ENCODE results near the gene MKI67.
A peak's percentile ranks its signal among the peaks of the same experiment; 100 is the strongest.
"Not testable (repeated sequence)": the region's sequence is repeated elsewhere in the genome, so short reads cannot be mapped to it uniquely, and the experiment has no call there.

Gene MKI67

GRCh38 chr10:128147669-128148068 is 21.4 kb upstream of the MKI67 start:
- no peak overlapping the region for H3K4me3 ChIP-seq (ENCODE audit: low read depth in 1 of 2, low read length in 2 of 2)
- H3K36me3 ChIP-seq (ENCODE audit: control insufficient read depth in 1 of 2, insufficient read depth in 2 of 2, low read length in 2 of 2): no peaks in the 10 kb centered on the region
- no peaks in the 10 kb centered on the region for H3K9me3 ChIP-seq (ENCODE audit: control insufficient read depth in 1 of 2, low read length in 2 of 2)
- H3K27ac ChIP-seq (ENCODE audit: low read length): no peak overlapping the region
- H3K27me3 ChIP-seq (ENCODE audit: low read depth, low read length): no peaks in the 10 kb centered on the region
- H3K4me1 ChIP-seq (ENCODE audit: control insufficient read depth in 1 of 2, insufficient read depth in 2 of 2, low read length in 2 of 2): peaks cover 0 to 6% of the 10 kb centered on the region in 2 donors

DNA sequence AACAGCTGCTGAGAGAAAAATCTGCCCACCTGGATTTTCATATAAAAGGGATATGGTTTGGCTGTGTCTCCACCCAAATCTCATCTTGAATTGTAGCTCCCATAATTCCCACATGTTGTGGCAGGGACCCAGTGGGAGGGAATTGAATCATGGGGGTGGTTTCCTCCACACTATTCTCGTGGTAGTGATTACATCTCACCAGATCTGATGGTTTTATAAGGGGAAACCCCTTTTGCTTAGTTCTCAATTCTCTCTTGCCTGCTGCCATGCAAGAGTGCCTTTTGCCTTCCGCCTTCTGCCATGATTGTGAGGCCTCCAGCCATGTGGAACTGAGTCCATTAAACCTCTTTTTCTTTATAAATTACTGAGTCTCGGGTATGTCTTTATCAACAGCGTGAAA is 20.8 kb upstream of the MKI67 start:
- no peak overlapping the region for H3K4me3 ChIP-seq (ENCODE audit: low read depth in 1 of 2, low read length in 2 of 2)
- H3K27ac ChIP-seq (ENCODE audit: low read length): no peak overlapping the region
- no peaks in the 10 kb centered on the region for H3K36me3 ChIP-seq (ENCODE audit: control insufficient read depth in 1 of 2, insufficient read depth in 2 of 2, low read length in 2 of 2)
- H3K27me3 ChIP-seq (ENCODE audit: low read depth, low read length): no peaks in the 10 kb centered on the region
- no peaks in the 10 kb centered on the region for H3K9me3 ChIP-seq (ENCODE audit: control insufficient read depth in 1 of 2, low read length in 2 of 2)
- peaks cover 0 to 6% of the 10 kb centered on the region in 2 donors for H3K4me1 ChIP-seq (ENCODE audit: control insufficient read depth in 1 of 2, insufficient read depth in 2 of 2, low read length in 2 of 2)

DNA sequence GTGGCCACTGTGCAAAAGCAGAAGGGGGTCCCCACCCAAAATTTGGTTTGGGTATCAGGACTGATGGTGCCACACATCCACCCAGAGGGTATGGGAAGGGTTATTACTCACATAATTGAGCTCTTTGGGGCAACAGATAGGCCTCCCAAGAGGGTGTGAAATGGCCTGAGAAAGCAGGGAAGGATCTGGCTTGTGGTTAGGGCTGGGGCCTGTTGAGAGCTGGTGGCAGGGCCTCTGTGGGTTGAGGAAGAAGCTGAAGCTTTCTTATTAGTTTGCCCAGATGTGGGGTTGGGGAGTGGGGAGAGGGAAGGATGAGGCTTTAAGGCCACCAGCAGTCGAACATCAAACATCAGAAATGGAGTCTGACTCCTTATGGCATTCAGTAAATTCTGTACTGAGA is 18.3 kb upstream of the MKI67 start:
- Histone ChIP-seq H3K9me3 (ENCODE audit: control insufficient read depth in 1 of 2, low read length in 2 of 2) (no peaks in the 10 kb centered on the region), H3K27ac (ENCODE audit: low read length) (no peak overlapping the region), H3K4me3 (ENCODE audit: low read depth in 1 of 2, low read length in 2 of 2) (no peak overlapping the region), H3K4me1 (ENCODE audit: control insufficient read depth in 1 of 2, insufficient read depth in 2 of 2, low read length in 2 of 2) (no peaks in the 10 kb centered on the region), H3K27me3 (ENCODE audit: low read depth, low read length) (no peaks in the 10 kb centered on the region), H3K36me3 (ENCODE audit: control insufficient read depth in 1 of 2, insufficient read depth in 2 of 2, low read length in 2 of 2) (no peaks in the 10 kb centered on the region)

DNA sequence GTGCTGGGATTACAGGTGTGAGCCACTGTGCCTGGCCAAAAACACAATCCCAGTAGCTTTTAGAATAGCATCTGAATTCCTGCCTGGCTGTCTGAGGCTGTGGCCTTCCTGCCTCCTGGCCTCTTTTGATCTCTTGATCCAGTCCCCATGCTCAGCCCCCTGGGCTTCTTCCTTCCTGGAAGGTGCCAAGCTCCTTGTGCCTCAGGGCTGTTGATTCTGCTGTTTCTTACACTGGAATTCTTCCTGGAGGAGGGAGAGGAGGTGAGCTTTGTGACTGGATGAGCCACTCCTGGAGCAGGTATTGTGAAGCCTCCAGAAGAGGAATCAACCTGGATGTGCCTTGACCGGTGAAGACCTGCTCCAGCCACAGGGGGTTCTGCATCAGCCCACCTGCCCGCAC is 17.3 kb upstream of the MKI67 start:
- no peak overlapping the region for H3K4me3 ChIP-seq (ENCODE audit: low read depth in 1 of 2, low read length in 2 of 2)
- no peaks in the 10 kb centered on the region for H3K4me1 ChIP-seq (ENCODE audit: control insufficient read depth in 1 of 2, insufficient read depth in 2 of 2, low read length in 2 of 2)
- H3K9me3 ChIP-seq (ENCODE audit: control insufficient read depth in 1 of 2, low read length in 2 of 2): no peaks in the 10 kb centered on the region

GRCh38 chr10:128140425-128140824 is 14.2 kb upstream of the MKI67 start:
- H3K27me3 ChIP-seq (ENCODE audit: low read depth, low read length): no peaks in the 10 kb centered on the region

More for the DNA sequence above, 17.3 kb upstream of the MKI67 start:
- Histone ChIP-seq H3K27ac (ENCODE audit: low read length) (no peak overlapping the region), H3K27me3 (ENCODE audit: low read depth, low read length) (no peaks in the 10 kb centered on the region), H3K36me3 (ENCODE audit: control insufficient read depth in 1 of 2, insufficient read depth in 2 of 2, low read length in 2 of 2) (no peaks in the 10 kb centered on the region)

DNA sequence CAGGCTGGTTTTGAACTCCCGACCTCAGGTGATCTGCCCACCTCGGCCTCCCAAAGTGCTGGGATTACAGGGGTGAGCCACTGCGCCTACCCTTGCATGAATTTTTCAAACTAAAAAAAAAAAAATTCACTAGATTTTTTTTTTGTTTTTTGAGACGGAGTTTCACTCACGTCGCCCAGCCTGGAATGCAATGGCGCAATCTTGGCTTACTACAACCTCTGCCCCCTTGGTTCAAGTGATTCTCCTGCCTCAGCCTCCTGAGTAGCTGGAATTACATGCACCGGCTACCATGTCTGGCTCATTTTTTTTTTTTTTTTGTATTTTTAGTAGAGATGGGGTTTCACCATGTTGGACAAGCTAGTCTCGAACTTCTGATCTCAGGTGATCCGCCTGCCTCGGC is 12.2 kb upstream of the MKI67 start:
- not testable (repeated sequence) for H3K36me3 ChIP-seq (ENCODE audit: control insufficient read depth in 1 of 2, insufficient read depth in 2 of 2, low read length in 2 of 2); H3K9me3 ChIP-seq (ENCODE audit: control insufficient read depth in 1 of 2, low read length in 2 of 2)

More at GRCh38 chr10:128140425-128140824, 14.2 kb upstream of the MKI67 start:
- Histone ChIP-seq H3K9me3 (ENCODE audit: control insufficient read depth in 1 of 2, low read length in 2 of 2) (no peaks in the 10 kb centered on the region), H3K36me3 (ENCODE audit: control insufficient read depth in 1 of 2, insufficient read depth in 2 of 2, low read length in 2 of 2) (no peaks in the 10 kb centered on the region), H3K4me3 (ENCODE audit: low read depth in 1 of 2, low read length in 2 of 2) (no peak overlapping the region), H3K4me1 (ENCODE audit: control insufficient read depth in 1 of 2, insufficient read depth in 2 of 2, low read length in 2 of 2) (no peaks in the 10 kb centered on the region), H3K27ac (ENCODE audit: low read length) (no peak overlapping the region)

GRCh38 chr10:128137877-128138276 is 11.7 kb upstream of the MKI67 start:
- Histone ChIP-seq H3K4me1 (ENCODE audit: control insufficient read depth in 1 of 2, insufficient read depth in 2 of 2, low read length in 2 of 2) (no peaks in the 10 kb centered on the region), H3K4me3 (ENCODE audit: low read depth in 1 of 2, low read length in 2 of 2) (no peak overlapping the region), H3K27me3 (ENCODE audit: low read depth, low read length) (no peaks in the 10 kb centered on the region), H3K36me3 (ENCODE audit: control insufficient read depth in 1 of 2, insufficient read depth in 2 of 2, low read length in 2 of 2) (no peaks in the 10 kb centered on the region), H3K27ac (ENCODE audit: low read length) (no peak overlapping the region), H3K9me3 (ENCODE audit: control insufficient read depth in 1 of 2, low read length in 2 of 2) (no peaks in the 10 kb centered on the region)

More for the DNA sequence above, 12.2 kb upstream of the MKI67 start:
- H3K4me3 ChIP-seq (ENCODE audit: low read depth in 1 of 2, low read length in 2 of 2); H3K27ac ChIP-seq (ENCODE audit: low read length); H3K27me3 ChIP-seq (ENCODE audit: low read depth, low read length); H3K4me1 ChIP-seq (ENCODE audit: control insufficient read depth in 1 of 2, insufficient read depth in 2 of 2, low read length in 2 of 2): not testable (repeated sequence)

GRCh38 chr10:128130051-128130450 is 3.8 kb upstream of the MKI67 start:
- peaks cover 7% of the 10 kb centered on the region for H3K27me3 ChIP-seq (ENCODE audit: low read depth, low read length)
- peaks cover 0 to 11% of the 10 kb centered on the region in 2 donors for H3K4me1 ChIP-seq (ENCODE audit: control insufficient read depth in 1 of 2, insufficient read depth in 2 of 2, low read length in 2 of 2)
- no peaks in the 10 kb centered on the region for H3K9me3 ChIP-seq (ENCODE audit: control insufficient read depth in 1 of 2, low read length in 2 of 2)
- H3K36me3 ChIP-seq (ENCODE audit: control insufficient read depth in 1 of 2, insufficient read depth in 2 of 2, low read length in 2 of 2): no peaks in the 10 kb centered on the region
- H3K4me3 ChIP-seq (ENCODE audit: low read depth in 1 of 2, low read length in 2 of 2): no peak overlapping the region
- H3K27ac ChIP-seq (ENCODE audit: low read length): no peak overlapping the region

DNA sequence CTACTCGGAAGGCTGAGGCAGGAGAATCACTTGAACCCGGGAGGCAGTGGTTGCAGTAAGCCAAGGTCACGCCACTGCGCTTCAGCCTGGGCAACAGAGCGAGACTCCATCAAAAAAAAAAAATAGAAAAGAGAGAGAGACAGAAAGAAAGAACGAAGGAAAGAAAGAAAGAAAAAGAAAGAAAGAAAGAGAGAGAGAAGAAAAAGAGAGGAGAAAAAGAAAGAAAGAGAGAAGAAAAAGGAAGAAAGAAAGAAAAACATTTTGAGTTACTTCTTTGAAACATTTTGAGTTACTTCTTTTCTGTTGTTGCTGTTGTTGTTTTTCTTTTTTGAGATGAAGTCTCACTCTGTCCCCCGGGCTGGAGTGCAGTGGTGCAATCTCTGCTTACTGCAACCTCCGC is 2.4 kb upstream of the MKI67 start:
- Histone ChIP-seq H3K27ac (ENCODE audit: low read length) (no peak overlapping the region), H3K4me1 (ENCODE audit: control insufficient read depth in 1 of 2, insufficient read depth in 2 of 2, low read length in 2 of 2) (peaks cover 0 to 15% of the 10 kb centered on the region in 2 donors), H3K27me3 (ENCODE audit: low read depth, low read length) (peaks cover 20% of the 10 kb centered on the region), H3K9me3 (ENCODE audit: control insufficient read depth in 1 of 2, low read length in 2 of 2) (no peaks in the 10 kb centered on the region), H3K4me3 (ENCODE audit: low read depth in 1 of 2, low read length in 2 of 2) (no peak overlapping the region), H3K36me3 (ENCODE audit: control insufficient read depth in 1 of 2, insufficient read depth in 2 of 2, low read length in 2 of 2) (no peaks in the 10 kb centered on the region)

DNA sequence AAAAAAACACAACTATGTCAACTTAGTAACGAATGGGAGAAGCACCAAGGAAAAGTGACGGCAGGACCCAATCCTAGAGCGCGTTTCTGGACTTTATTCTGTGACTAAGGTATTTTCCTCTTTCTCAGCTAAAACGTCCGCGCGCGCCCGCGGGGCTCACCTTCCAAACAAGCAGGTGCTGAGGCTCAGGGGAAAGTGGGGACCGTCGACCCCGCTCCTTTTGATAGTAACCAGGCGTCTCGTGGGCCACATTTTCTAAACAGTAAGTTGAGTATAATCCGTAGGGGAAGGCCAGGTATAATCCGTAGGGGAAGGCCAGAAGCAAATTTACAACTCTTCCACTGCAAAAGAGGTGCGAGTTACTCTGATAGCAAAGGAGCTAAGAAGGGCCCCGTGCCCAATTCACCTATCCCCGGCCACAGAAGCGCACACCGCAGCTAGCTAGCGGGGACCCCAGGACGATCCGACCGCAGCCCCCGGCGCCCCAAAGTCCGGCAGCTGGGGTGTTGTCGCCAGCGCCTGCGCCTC is 743 bp downstream of the MKI67 start:
- Histone ChIP-seq H3K27ac (ENCODE audit: low read length) (no peak overlapping the region), H3K27me3 (ENCODE audit: low read depth, low read length) (peaks cover 24% of the 10 kb centered on the region)

DNA sequence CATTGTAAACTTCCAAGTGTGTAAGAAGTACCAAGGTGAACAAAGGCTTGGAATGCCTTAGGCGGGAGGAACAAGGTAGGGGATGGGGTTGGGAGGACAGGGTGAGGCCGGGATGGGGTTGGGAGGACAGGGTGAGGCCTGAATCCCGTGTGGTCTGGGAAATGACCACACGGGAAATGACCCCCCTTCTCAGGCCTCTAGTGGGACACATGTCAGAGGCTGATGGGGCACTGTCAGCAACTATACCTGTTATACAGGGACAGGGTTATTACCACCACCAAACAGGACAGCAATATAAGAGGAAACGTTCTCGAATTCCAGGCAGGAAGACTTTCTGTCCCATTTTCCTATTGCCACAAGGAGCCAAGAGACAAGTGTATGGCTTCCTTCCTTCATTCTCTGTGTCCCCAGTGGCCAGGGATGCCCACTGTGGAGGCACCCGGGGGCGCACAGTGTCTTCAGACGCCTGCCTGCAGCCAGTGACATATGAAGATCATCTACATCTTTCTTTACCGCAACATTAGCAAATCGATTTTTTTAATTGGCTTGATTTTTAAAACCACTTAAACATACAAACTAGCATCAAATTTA is 1.3 kb downstream of the MKI67 start:
- no peak overlapping the region for H3K27ac ChIP-seq (ENCODE audit: low read length)
- peaks cover 0 to 15% of the 10 kb centered on the region in 2 donors for H3K4me1 ChIP-seq (ENCODE audit: control insufficient read depth in 1 of 2, insufficient read depth in 2 of 2, low read length in 2 of 2)
- peaks cover 24% of the 10 kb centered on the region for H3K27me3 ChIP-seq (ENCODE audit: low read depth, low read length)
- no peaks in the 10 kb centered on the region for H3K36me3 ChIP-seq (ENCODE audit: control insufficient read depth in 1 of 2, insufficient read depth in 2 of 2, low read length in 2 of 2)
- H3K9me3 ChIP-seq (ENCODE audit: control insufficient read depth in 1 of 2, low read length in 2 of 2): no peaks in the 10 kb centered on the region
- peak overlapping the region; percentile 52 to 93 for H3K4me3 ChIP-seq (ENCODE audit: low read depth in 1 of 2, low read length in 2 of 2)

More for the DNA sequence above, 743 bp downstream of the MKI67 start:
- Histone ChIP-seq H3K9me3 (ENCODE audit: control insufficient read depth in 1 of 2, low read length in 2 of 2) (no peaks in the 10 kb centered on the region), H3K36me3 (ENCODE audit: control insufficient read depth in 1 of 2, insufficient read depth in 2 of 2, low read length in 2 of 2) (no peaks in the 10 kb centered on the region), H3K4me3 (ENCODE audit: low read depth in 1 of 2, low read length in 2 of 2) (peak overlapping the region; percentile 52 to 93), H3K4me1 (ENCODE audit: control insufficient read depth in 1 of 2, insufficient read depth in 2 of 2, low read length in 2 of 2) (peaks cover 0 to 15% of the 10 kb centered on the region in 2 donors)

DNA sequence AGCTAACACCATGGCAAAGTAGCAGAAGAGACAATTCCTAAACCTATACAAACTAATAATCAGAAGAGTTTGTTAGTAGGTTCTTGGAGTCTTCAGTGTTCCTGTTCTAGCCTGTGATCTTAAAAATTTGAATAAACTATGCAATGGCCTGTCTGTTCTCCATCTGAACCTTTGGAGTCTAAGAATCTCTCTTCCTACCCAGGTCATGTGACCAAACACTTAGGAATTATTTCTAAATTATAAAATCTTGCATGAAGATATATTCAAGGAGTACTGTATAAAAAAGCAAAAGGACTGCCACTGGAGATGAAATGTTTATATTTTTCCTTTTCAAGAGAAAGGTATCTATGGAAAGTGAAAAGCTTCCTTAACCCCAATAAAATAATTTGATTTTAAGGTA is 2.4 kb downstream of the MKI67 start:
- peaks cover 24% of the 10 kb centered on the region for H3K27me3 ChIP-seq (ENCODE audit: low read depth, low read length)
- H3K27ac ChIP-seq (ENCODE audit: low read length): no peak overlapping the region
- no peak overlapping the region for H3K4me3 ChIP-seq (ENCODE audit: low read depth in 1 of 2, low read length in 2 of 2)

More for the DNA sequence above, 2.4 kb downstream of the MKI67 start:
- H3K4me1 ChIP-seq (ENCODE audit: control insufficient read depth in 1 of 2, insufficient read depth in 2 of 2, low read length in 2 of 2): peaks cover 0 to 15% of the 10 kb centered on the region in 2 donors
- H3K9me3 ChIP-seq (ENCODE audit: control insufficient read depth in 1 of 2, low read length in 2 of 2): no peaks in the 10 kb centered on the region
- no peaks in the 10 kb centered on the region for H3K36me3 ChIP-seq (ENCODE audit: control insufficient read depth in 1 of 2, insufficient read depth in 2 of 2, low read length in 2 of 2)
